ENCODE data around the gene GLG1.
"Not testable (repeated sequence)": the region's sequence is repeated elsewhere in the genome, so short reads cannot be mapped to it uniquely, and the experiment has no call there.

GLG1 gene

GRCh38 chr16:74404148-74404933 is 202.6 kb downstream of the GLG1 start:
- DNase-seq: not testable (repeated sequence)

GRCh38 chr16:74400238-74400637 is 206.7 kb downstream of the GLG1 start:
- not testable (repeated sequence) for DNase-seq

GRCh38 chr16:74398212-74398895 is 208.6 kb downstream of the GLG1 start:
- not testable (repeated sequence) for DNase-seq
